Gastrocnemius medialis (tissue), 4 donors: ENCODE data around the gene SIDT1.

Source experiments
- CTCF ChIP-seq, 5 experiments: fragments of 450-650 bp in 3 of 5; fragments of 200-600 bp in 2 of 5; sonication (generic) in 2 of 5; IDR thresholded peaks in 4 of 5; conservative IDR thresholded peaks in 1 of 5; 1 replicate in 4 of 5; 2 replicates in 1 of 5; pipeline ENCODE4 v1.5.1; 2016 to 2019; ENCODE audit warnings: antibody characterized with exemption in 5 of 5, mild to moderate bottlenecking in 3 of 5, moderate library complexity in 3 of 5
- POLR2A ChIP-seq, 2 donors: fragments of 450-650 bp; IDR thresholded peaks; one replicate each; pipeline ENCODE4 v1.6.1; 2017; ENCODE audit warnings: antibody characterized with exemption in 2 of 2, mild to moderate bottlenecking in 2 of 2, moderate library complexity in 2 of 2

DNA sequence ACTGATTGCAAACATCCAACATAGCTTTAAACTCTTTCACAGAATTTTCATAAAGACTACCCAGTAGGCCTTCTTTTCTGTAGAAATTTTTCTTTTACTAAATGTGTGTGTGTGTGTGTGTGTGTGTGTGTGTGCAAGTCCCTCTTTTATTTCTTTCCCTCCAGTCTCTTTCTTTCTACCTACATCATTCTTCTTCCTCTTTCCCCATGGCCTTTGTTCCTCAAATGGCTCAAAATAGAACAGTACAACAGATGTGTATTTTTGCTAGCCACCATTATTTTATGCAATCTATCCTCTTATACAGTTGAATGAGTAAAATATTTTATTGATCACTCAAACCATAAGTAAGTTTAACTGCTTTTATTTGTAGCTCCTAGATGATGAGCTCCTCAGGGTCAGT is 87.7 kb downstream of the SIDT1 start:
- no peak for TF ChIP-seq CTCF (IDR thresholded peaks at IDR 0.05 in 4 of 5, conservative IDR thresholded peaks at IDR 0.05 in 1 of 5)
- no peak for TF ChIP-seq POLR2A (IDR thresholded peaks at IDR 0.05)
